Stimulated activated CD4-positive, alpha-beta T cell treated with anti-CD3 and anti-CD28 coated beads, Interleukin-2, amount 100 ng/mL, for 24 hours (primary cell): Measurements from ENCODE around the gene PLCG1.

Experiments
- DNase-seq, 2 donors: peaks; one replicate each; pipeline ENCODE4 v3.0.0-alpha.2; 2020

The PLCG1 gene

GRCh38 chr20:41168281-41169161 is 31.2 kb downstream of the PLCG1 start:
- DNase-seq, result no peak

DNA sequence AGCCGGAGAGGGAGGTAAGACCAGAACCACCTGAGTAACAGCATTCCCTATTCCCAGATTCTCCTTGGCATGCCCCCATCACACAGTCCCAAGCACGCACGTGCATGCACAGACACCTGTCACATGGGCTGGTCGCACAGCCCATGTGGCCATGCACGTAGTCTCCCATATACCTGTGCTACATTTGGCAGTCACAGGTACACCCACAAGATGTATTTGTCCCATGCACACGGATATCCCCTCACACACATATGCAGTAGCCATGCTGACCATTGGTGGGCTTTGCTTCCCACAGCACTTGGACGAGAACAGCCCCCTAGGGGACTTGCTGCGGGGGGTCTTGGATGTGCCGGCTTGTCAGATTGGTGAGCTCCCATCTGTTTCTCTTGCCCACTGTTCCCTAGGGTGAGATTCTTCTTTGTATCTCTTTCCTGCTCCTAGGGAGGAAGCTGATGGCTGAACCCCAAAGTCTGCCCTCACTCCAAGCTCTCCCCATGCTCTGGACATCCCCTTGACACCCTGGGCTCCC is 31.9 kb downstream of the PLCG1 start:
- no peak for DNase-seq

GRCh38 chr20:41169791-41170351 is 32.5 kb downstream of the PLCG1 start:
- DNase-seq, result no peak

DNA sequence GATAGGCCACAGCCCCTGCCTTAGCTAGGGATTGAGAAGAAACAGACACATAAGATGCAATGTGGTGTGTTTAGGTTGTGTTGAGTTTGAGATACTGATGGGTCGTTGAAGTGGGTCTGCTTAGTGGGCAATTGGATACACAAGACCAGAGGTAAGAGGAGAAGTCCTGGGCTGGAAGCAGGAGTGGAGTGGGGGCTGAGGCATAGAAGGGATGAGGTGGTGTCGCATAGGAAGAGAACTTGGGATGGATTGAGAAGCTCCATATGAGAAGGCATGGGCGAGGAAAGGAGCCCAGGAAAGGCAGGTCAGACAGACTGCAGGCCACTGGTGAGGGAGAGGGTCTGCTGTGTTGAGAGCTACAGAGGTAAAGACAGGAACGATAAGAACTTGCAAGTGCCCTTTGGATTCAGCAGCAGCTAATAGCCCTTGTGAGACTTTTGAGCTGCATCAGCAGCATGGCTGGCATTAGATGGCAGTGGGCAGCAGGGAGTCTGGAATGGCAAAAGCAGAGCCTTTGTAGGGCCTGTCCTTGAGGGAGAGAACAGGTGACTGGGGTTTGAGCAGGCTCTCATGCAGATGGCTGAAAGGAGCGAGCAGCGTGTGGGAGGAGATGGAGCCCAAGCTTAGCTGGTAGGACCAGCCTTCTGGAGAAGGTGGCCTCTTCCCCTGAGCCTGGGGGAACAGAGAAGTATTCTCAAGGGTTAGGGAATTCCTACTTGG is 33.2 kb downstream of the PLCG1 start:
- DNase-seq, result no peak

DNA sequence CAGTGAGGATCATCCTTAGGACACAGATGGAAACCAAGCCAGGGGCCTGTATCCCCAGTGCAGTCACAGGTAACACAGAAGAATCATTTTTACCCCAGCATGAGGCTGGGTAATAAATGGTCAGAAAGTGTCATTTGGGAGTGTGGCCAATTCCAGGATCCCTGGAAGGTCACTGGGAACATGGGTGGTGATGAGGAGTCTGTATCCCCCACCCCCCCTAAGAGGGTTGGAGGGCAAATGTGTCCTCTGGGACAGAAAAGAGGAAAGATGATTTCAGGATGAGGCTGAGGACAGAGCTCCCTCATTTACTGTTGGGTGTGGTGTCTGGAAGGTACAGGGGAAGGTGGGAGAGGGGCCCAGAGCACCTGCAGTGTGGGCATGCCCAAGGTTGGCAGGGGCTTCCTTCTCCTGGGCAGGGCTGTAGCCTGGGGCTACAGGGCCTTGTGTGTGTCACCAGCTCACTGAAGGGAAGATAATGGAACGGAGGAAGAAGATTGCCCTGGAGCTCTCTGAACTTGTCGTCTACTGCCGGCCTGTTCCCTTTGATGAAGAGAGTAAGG is 34.5 kb downstream of the PLCG1 start:
- DNase-seq, result peak in 1 of 2 donors; percentile 11

DNA sequence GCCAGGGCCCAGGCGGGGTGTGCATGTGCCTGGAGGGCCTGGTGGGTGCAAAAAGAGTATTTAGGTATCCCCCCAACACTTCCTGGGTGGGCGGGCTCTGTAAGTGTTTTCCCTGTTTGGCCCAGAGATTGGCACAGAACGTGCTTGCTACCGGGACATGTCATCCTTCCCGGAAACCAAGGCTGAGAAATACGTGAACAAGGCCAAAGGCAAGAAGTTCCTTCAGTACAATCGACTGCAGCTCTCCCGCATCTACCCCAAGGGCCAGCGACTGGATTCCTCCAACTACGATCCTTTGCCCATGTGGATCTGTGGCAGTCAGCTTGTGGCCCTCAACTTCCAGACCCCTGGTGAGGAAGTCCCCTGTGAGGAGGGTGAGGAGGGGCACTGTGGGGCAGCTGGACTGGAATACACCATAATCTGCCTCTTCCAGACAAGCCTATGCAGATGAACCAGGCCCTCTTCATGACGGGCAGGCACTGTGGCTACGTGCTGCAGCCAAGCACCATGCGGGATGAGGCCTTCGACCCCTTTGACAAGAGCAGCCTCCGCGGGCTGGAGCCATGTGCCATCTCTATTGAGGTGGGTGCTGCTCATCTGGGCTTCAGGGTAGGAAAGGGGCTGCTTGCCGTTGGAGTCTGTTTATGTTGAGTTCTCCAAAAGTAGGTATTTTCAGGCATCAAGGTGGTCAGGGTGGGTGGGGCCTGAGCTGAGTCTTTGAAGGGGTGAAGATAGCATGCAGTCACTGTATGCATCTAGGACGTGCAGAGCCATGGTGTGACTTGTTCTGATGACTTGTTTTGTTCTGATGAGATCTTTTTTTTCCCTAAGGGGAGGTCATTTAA is 35.2 kb downstream of the PLCG1 start:
- DNase-seq, result peak; percentile 1 to 13

DNA sequence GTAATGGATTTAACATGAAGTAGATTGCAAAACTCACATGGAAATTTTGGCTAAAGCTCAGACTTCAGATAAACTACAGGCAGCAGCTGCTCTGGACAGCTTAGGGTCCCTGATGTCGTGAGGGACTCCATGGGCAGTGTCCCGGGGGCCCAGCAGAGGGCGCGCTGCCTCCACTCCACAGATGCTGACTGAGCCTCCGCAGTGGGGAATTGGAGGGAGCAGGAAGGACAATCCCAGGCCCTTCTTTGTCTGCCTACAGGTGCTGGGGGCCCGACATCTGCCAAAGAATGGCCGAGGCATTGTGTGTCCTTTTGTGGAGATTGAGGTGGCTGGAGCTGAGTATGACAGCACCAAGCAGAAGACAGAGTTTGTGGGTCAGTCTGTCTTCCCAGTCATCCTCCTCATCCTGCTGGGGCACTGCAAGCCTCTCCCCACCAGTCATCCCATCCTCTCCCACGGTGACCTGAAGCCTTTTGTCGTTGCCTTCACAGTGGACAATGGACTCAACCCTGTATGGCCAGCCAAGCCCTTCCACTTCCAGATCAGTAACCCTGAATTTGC is 35.9 kb downstream of the PLCG1 start:
- DNase-seq, result peak; percentile 75 to 77

DNA sequence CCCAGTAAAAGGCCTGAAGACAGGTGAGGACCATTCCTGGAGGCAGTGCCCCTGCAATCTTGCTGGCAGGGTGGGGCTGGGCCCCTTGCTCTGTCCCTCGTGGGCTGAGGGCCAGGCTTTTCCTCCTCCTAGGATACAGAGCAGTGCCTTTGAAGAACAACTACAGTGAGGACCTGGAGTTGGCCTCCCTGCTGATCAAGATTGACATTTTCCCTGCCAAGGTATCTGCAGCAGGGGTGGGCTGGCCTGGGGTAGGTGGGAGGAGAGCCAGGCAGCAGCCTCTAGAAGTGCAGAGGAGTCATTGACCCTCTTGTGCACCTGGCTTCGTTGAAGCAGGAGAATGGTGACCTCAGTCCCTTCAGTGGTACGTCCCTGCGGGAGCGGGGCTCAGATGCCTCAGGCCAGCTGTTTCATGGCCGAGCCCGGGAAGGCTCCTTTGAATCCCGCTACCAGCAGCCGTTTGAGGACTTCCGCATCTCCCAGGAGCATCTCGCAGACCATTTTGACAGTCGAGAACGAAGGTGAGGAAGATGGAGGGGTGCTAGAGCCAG is 36.5 kb downstream of the PLCG1 start:
- DNase-seq, result peak; percentile 0 to 5

DNA sequence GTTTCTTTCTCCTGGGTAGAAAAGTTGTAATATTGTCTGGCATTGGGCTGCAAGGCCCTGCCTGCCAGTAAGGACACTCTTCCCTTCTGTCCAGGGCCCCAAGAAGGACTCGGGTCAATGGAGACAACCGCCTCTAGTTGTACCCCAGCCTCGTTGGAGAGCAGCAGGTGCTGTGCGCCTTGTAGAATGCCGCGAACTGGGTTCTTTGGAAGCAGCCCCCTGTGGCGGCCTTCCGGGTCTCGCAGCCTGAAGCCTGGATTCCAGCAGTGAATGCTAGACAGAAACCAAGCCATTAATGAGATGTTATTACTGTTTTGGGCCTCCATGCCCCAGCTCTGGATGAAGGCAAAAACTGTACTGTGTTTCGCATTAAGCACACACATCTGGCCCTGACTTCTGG is 37.0 kb downstream of the PLCG1 start:
- peak; percentile 0 to 14 for DNase-seq

GRCh38 chr20:41174782-41175181 is 37.4 kb downstream of the PLCG1 start:
- DNase-seq, result peak; percentile 0 to 3

- peak in 1 of 2 donors; percentile 8 for DNase-seq
These were observed 37.9 kb downstream of the PLCG1 start for GRCh38 chr20:41175201-41175651.

- DNase-seq, result no peak
These were observed 38.5 kb downstream of the PLCG1 start for GRCh38 chr20:41175727-41176330.

GRCh38 chr20:41176711-41177552 is 39.6 kb downstream of the PLCG1 start:
- no peak for DNase-seq

DNA sequence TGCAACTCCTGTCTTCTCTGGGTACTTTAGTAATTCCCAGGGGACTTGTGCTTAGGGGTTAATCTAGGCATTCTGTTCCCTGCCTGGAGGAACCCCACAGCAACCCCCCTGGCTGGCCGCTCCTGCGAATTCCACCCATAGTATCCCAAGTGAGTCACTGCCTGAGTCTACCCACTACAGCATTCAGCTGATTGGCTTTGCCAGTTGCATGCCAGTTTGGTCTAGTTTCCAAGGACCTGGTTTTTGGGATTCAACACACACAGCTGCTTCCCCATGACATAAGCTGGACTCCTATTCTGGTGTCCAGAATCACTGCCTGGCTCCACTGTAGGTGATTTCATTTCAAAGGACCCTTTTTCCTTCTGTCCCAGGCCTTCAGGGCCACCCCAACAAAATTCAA is 40.3 kb downstream of the PLCG1 start:
- DNase-seq, result no peak

- peak in 1 of 2 donors; percentile 8 for DNase-seq
These were observed 41.2 kb downstream of the PLCG1 start for GRCh38 chr20:41178495-41178894.

DNA sequence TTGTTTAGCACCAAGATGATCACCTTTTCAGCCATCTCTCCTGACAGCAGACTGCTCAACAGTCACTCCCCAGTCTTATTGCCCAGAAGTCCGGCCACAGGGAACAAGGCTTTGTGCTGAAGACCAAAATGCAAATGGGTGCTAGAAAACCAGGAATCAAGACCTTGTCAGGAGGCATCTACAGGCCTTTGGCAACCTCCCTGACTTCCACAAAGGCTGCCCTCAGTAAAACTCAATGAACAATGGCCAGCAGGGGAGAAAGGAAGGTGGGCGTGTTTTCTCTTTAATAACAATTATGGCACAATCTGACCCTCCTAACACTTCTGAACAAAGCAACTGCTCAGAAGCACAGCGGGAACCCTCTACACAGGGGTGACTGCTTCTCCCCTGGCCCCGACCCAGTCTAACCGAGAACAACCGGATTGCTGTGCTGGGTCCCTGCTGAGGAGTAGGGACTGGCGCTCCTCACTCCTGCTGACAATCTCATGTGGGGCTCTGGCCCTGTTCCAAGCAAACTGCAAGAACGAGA is 41.6 kb downstream of the PLCG1 start:
- peak in 1 of 2 donors; percentile 8 for DNase-seq

DNA sequence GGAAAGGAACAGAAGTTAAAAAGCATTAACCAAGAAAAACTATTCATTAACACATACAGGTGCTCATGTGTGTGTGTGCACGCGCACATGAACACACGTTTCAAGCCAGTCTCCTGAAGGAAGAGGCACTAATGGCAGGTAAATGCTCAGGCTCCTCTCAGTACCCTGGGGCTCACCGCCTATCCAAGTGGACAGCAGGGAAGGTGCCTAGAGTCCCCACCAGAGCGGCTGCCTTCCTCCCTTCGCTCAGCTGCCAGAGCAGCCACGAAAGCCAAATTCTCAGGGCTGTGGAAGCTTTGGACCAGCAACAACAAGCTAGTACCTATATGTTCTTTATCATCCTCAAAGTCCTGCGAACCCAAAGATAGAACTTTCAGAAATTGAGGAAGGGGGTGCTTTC is 42.6 kb downstream of the PLCG1 start:
- no peak for DNase-seq

DNA sequence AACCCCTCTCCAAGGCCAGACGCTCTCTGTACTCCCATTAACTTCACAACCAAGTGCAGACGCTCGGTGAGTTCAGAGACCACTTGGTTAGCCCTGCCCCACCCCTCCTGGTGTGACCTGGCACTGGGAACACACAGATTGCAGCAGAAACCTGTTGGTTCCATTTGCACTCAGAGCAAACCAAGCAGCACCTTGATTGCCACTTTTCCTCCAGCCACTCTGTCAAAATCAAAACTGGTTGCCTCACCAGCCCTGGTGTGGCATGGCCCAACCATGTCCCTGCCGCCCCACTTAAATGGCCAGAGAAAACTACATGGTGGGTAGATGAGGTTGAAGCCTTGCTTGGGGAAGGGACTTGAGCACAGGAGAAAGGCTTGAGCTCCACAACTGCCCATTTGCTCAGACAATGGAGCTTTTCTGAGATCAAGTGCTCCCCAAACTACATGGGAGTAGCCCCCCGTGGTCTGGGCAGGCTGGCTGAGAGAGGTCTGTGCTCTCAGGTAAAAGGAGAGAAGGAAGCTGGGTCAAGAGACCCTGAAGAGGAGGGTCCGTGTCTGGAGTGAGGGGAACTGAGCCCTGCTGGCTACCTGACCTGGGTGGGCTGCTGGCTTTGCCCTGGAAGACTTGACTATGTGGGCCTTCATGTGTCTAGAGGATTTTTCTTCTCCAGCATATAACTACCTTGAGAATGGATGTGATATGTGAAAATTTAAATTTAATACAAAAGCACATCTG is 43.4 kb downstream of the PLCG1 start:
- DNase-seq, result no peak

DNA sequence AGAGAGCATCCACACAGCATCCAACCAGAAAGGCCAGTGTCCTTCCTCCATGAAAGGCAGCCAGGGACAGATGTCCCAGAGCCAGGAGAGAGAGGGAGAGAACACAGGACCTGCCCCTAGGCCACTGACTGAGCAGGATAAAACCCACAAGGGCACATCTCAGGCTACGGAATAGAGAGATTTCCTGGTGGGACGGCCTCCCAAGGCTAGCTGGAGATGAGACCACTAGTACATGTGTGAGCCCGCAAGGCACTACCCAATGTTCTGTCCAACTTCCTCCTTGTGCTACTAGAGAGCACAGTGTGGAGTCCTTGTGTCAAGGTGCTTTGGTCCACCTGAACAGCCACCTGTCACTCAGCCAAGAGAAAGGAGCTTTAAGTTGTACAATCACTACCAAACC is 44.2 kb downstream of the PLCG1 start:
- no peak for DNase-seq
